Measurements from ENCODE around the gene SUMO3.

The SUMO3 gene

DNA sequence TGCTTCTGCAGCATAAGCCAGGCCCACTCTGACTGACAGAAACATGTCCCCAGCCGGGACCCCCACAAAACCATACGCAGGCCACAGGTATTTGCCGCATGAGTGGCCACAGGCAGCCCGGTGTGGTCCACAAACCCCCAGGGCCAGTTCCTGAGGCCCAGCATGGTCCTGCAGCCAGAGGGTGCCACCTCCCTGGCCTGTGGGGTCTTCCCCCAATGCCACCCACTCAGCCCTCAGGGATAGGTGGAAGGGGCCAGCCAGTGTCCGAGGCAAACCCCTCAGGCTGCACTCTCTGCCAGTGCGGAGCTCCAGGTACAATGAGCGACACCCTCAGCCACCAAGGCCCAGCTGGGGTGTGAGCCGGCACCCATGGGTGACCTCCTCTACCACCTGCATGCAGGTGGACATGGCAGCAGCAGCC lies 59.7 kb downstream of the SUMO3 start:
- TF ChIP-seq, protein P1, sequence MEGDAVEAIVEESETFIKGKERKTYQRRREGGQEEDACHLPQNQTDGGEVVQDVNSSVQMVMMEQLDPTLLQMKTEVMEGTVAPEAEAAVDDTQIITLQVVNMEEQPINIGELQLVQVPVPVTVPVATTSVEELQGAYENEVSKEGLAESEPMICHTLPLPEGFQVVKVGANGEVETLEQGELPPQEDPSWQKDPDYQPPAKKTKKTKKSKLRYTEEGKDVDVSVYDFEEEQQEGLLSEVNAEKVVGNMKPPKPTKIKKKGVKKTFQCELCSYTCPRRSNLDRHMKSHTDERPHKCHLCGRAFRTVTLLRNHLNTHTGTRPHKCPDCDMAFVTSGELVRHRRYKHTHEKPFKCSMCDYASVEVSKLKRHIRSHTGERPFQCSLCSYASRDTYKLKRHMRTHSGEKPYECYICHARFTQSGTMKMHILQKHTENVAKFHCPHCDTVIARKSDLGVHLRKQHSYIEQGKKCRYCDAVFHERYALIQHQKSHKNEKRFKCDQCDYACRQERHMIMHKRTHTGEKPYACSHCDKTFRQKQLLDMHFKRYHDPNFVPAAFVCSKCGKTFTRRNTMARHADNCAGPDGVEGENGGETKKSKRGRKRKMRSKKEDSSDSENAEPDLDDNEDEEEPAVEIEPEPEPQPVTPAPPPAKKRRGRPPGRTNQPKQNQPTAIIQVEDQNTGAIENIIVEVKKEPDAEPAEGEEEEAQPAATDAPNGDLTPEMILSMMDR (IDR thresholded peaks at IDR 0.05; ENCODE audit: low read length): no peak
- no peaks in the 10 kb centered on the region for H3F3A ChIP-seq (ENCODE audit: insufficient read depth, low read length)

GRCh38 chr21:44757731-44758130 lies 60.1 kb downstream of the SUMO3 start:
- H3K27ac ChIP-seq (ENCODE audit: low read depth, low read length, poor library complexity, severe bottlenecking): no peak overlapping the region
- no peaks in the 10 kb centered on the region for H3K36me3 ChIP-seq (ENCODE audit: insufficient read depth, low read length)
- no peaks in the 10 kb centered on the region for H3K4me1 ChIP-seq (ENCODE audit: insufficient read depth, low read length, severe bottlenecking)
- H3K9me2 ChIP-seq (ENCODE audit: low read depth, low read length): no peaks in the 10 kb centered on the region
- H3K79me2 ChIP-seq (ENCODE audit: insufficient read depth, low read length): no peaks in the 10 kb centered on the region
- H4K20me1 ChIP-seq (ENCODE audit: insufficient read depth, low read length): no peaks in the 10 kb centered on the region
- H3K4me3 ChIP-seq (ENCODE audit: low read depth, low read length, poor library complexity, severe bottlenecking): no peak overlapping the region
- no peaks in the 10 kb centered on the region for H3F3A ChIP-seq (ENCODE audit: insufficient read depth, low read length)
- H3K4me2 ChIP-seq (ENCODE audit: low read length): no peak overlapping the region
- peaks cover 7% of the 10 kb centered on the region; the same call in 1 of the 2 replicates for H3K27me3 ChIP-seq (ENCODE audit: insufficient read depth, low read length)
- no peaks in the 10 kb centered on the region for H3K9me3 ChIP-seq (ENCODE audit: low read length)
- no peak for TF ChIP-seq EZH2 (IDR thresholded peaks at IDR 0.05; ENCODE audit: borderline replicate concordance, low read length)
- TF ChIP-seq, protein P1 (IDR thresholded peaks at IDR 0.05; ENCODE audit: low read length): no peak
- H3K9ac ChIP-seq (ENCODE audit: low read length): no peak overlapping the region
- no peak overlapping the region for H2AFZ ChIP-seq (ENCODE audit: low read length)

More for the DNA sequence above, 59.7 kb downstream of the SUMO3 start:
- H4K20me1 ChIP-seq (ENCODE audit: insufficient read depth, low read length): no peaks in the 10 kb centered on the region
- H3K9me3 ChIP-seq (ENCODE audit: low read length): no peaks in the 10 kb centered on the region
- peaks cover 6% of the 10 kb centered on the region; the same call in 1 of the 2 replicates for H3K27me3 ChIP-seq (ENCODE audit: insufficient read depth, low read length)
- H3K36me3 ChIP-seq (ENCODE audit: insufficient read depth, low read length): no peaks in the 10 kb centered on the region
- no peak overlapping the region for H3K4me2 ChIP-seq (ENCODE audit: low read length)
- no peak overlapping the region for H2AFZ ChIP-seq (ENCODE audit: low read length)
- no peak overlapping the region for H3K27ac ChIP-seq (ENCODE audit: low read depth, low read length, poor library complexity, severe bottlenecking)
- H3K4me1 ChIP-seq (ENCODE audit: insufficient read depth, low read length, severe bottlenecking): no peaks in the 10 kb centered on the region
- no peaks in the 10 kb centered on the region for H3K79me2 ChIP-seq (ENCODE audit: insufficient read depth, low read length)
- H3K9ac ChIP-seq (ENCODE audit: low read length): no peak overlapping the region
- H3K9me2 ChIP-seq (ENCODE audit: low read depth, low read length): no peaks in the 10 kb centered on the region
- no peak overlapping the region for H3K4me3 ChIP-seq (ENCODE audit: low read depth, low read length, poor library complexity, severe bottlenecking)

GRCh38 chr21:44756423-44757185 lies 61.3 kb downstream of the SUMO3 start:
- H3K4me3 ChIP-seq (ENCODE audit: low read depth, low read length, poor library complexity, severe bottlenecking): no peak overlapping the region
- no peaks in the 10 kb centered on the region for H3F3A ChIP-seq (ENCODE audit: insufficient read depth, low read length)
- H4K20me1 ChIP-seq (ENCODE audit: insufficient read depth, low read length): no peaks in the 10 kb centered on the region
- no peaks in the 10 kb centered on the region for H3K4me1 ChIP-seq (ENCODE audit: insufficient read depth, low read length, severe bottlenecking)
- H3K27me3 ChIP-seq (ENCODE audit: insufficient read depth, low read length): peaks cover 10% of the 10 kb centered on the region; the same call in 1 of the 2 replicates
- TF ChIP-seq, protein P1 (IDR thresholded peaks at IDR 0.05; ENCODE audit: low read length): no peak
- TF ChIP-seq EZH2 (IDR thresholded peaks at IDR 0.05; ENCODE audit: borderline replicate concordance, low read length): no peak
- H3K9me2 ChIP-seq (ENCODE audit: low read depth, low read length): no peaks in the 10 kb centered on the region
- no peak overlapping the region for H3K9ac ChIP-seq (ENCODE audit: low read length)
- H3K27ac ChIP-seq (ENCODE audit: low read depth, low read length, poor library complexity, severe bottlenecking): no peak overlapping the region
- H2AFZ ChIP-seq (ENCODE audit: low read length): no peak overlapping the region
- no peaks in the 10 kb centered on the region for H3K9me3 ChIP-seq (ENCODE audit: low read length)
- H3K79me2 ChIP-seq (ENCODE audit: insufficient read depth, low read length): no peaks in the 10 kb centered on the region
- H3K4me2 ChIP-seq (ENCODE audit: low read length): no peak overlapping the region
- no peaks in the 10 kb centered on the region for H3K36me3 ChIP-seq (ENCODE audit: insufficient read depth, low read length)

All from OCI-LY1 (cell line).